Type B pancreatic cell (in vitro differentiated cells): ENCODE measurements around the gene ACTR2. TPM values are rescaled to one million over a fixed set of nuclear protein-coding genes. Genes with fewer than 3 reads are reported as not detected.

ENCODE experiments used
- DNase-seq: peaks from one replicate; pipeline ENCODE4 v3.0.0; 2021; ENCODE audit warnings: mixed read lengths; ENCODE audit not compliant: unreplicated experiment; ENCODE audit errors: extremely low spot score
- H3K27ac Mint-ChIP-seq: 2 replicates; pipeline ENCODE4 v1.8.0; 2021; ENCODE audit warnings: mild to moderate bottlenecking, mixed read lengths
- H3K27me3 Mint-ChIP-seq: 2 replicates; pipeline ENCODE4 v1.8.0; 2021; ENCODE audit warnings: mixed read lengths
- H3K36me3 Mint-ChIP-seq: 2 replicates; pipeline ENCODE4 v1.8.0; 2021; ENCODE audit warnings: mixed read lengths
- H3K4me1 Mint-ChIP-seq: one replicate; pipeline ENCODE4 v1.8.0; 2021; ENCODE audit warnings: mixed read lengths; ENCODE audit not compliant: unreplicated experiment
- H3K4me3 Mint-ChIP-seq: 2 replicates; pipeline ENCODE4 v1.8.0; 2021; ENCODE audit warnings: mild to moderate bottlenecking, mixed read lengths
- H3K9me3 Mint-ChIP-seq: 2 replicates; pipeline ENCODE4 v1.8.0; 2021; ENCODE audit warnings: mixed read lengths
- CTCF ChIP-seq: fragments of 200-600 bp; sonication (generic); conservative IDR thresholded peaks from 2 replicates; pipeline ENCODE4 v1.5.0; 2021; ENCODE audit warnings: antibody characterized with exemption, mild to moderate bottlenecking
- total RNA-seq: library from RNA; stranded (reverse); gene quantifications from 2 replicates; pipeline ENCODE4 v1.2.1, GENCODE V29; 2021; ENCODE audit warnings: low replicate concordance

The ACTR2 gene
- total RNA-seq, 1 donor from 2014 or later = 188 TPM

- no peak for TF ChIP-seq CTCF
- peaks cover 22% of the 10 kb centered on the region for H3K4me1 Mint-ChIP-seq
- DNase-seq = no peak
- H3K9me3 Mint-ChIP-seq = peaks cover 4% of the 10 kb centered on the region
- H3K36me3 Mint-ChIP-seq = peaks cover 13% of the 10 kb centered on the region
- H3K27me3 Mint-ChIP-seq = no peaks in the 10 kb centered on the region
- H3K27ac Mint-ChIP-seq = no peak overlapping the region
- no peak overlapping the region for H3K4me3 Mint-ChIP-seq
These were observed 47.7 kb downstream of the ACTR2 start for GRCh38 chr2:65275141-65275915.

GRCh38 chr2:65276609-65277008, 49.0 kb downstream of the ACTR2 start:
- H3K4me1 Mint-ChIP-seq = peaks cover 22% of the 10 kb centered on the region
- H3K9me3 Mint-ChIP-seq = peaks cover 4% of the 10 kb centered on the region
- H3K27ac Mint-ChIP-seq = no peak overlapping the region
- peaks cover 10% of the 10 kb centered on the region for H3K36me3 Mint-ChIP-seq
- no peak overlapping the region for H3K4me3 Mint-ChIP-seq
- DNase-seq = no peak
- TF ChIP-seq CTCF = no peak
- H3K27me3 Mint-ChIP-seq = no peaks in the 10 kb centered on the region

GRCh38 chr2:65277118-65277517, 49.5 kb downstream of the ACTR2 start:
- no peaks in the 10 kb centered on the region for H3K27me3 Mint-ChIP-seq
- peaks cover 22% of the 10 kb centered on the region for H3K4me1 Mint-ChIP-seq
- H3K4me3 Mint-ChIP-seq = no peak overlapping the region
- no peak for DNase-seq
- no peak for TF ChIP-seq CTCF
- H3K27ac Mint-ChIP-seq = no peak overlapping the region
- H3K9me3 Mint-ChIP-seq = peaks cover 4% of the 10 kb centered on the region
- peaks cover 9% of the 10 kb centered on the region for H3K36me3 Mint-ChIP-seq

GRCh38 chr2:65277791-65278483, 50.3 kb downstream of the ACTR2 start:
- Mint-ChIP-seq H3K4me1 (peaks cover 27% of the 10 kb centered on the region), H3K9me3 (peaks cover 4% of the 10 kb centered on the region), H3K27me3 (no peaks in the 10 kb centered on the region), H3K4me3 (no peak overlapping the region), H3K36me3 (peaks cover 3% of the 10 kb centered on the region), H3K27ac (no peak overlapping the region)
- DNase-seq = no peak
- no peak for TF ChIP-seq CTCF

- TF ChIP-seq CTCF = no peak
- H3K27me3 Mint-ChIP-seq = no peaks in the 10 kb centered on the region
- H3K27ac Mint-ChIP-seq = peak overlapping the region; percentile 66
- DNase-seq = no peak
- peaks cover 29% of the 10 kb centered on the region for H3K4me1 Mint-ChIP-seq
- peaks cover 4% of the 10 kb centered on the region for H3K9me3 Mint-ChIP-seq
- H3K36me3 Mint-ChIP-seq = peaks cover 2% of the 10 kb centered on the region
- H3K4me3 Mint-ChIP-seq = peak overlapping the region; percentile 48
These were observed 50.9 kb downstream of the ACTR2 start for GRCh38 chr2:65278531-65278981.
